GM21717 (cell line): ENCODE results near the gene TANC1.
A peak's percentile ranks its signal among the peaks of the same experiment; 100 is the strongest.

Experiments used
- ATAC-seq: cut with Tn5 transposase; IDR thresholded peaks from one replicate; pipeline ENCODE4 v1.9.1; 2021; ENCODE audit warnings: mild to moderate bottlenecking, moderate library complexity; ENCODE audit not compliant: unreplicated experiment

Gene TANC1

GRCh38 chr2:158968396-158969161, at the start of gene TANC1:
Gene TANC1, plus strand, starts transcription at chr2:158968640. Its CDS starts 97,271 bp downstream, at chr2:159065911.
- ATAC-seq: peak; percentile 95

DNA sequence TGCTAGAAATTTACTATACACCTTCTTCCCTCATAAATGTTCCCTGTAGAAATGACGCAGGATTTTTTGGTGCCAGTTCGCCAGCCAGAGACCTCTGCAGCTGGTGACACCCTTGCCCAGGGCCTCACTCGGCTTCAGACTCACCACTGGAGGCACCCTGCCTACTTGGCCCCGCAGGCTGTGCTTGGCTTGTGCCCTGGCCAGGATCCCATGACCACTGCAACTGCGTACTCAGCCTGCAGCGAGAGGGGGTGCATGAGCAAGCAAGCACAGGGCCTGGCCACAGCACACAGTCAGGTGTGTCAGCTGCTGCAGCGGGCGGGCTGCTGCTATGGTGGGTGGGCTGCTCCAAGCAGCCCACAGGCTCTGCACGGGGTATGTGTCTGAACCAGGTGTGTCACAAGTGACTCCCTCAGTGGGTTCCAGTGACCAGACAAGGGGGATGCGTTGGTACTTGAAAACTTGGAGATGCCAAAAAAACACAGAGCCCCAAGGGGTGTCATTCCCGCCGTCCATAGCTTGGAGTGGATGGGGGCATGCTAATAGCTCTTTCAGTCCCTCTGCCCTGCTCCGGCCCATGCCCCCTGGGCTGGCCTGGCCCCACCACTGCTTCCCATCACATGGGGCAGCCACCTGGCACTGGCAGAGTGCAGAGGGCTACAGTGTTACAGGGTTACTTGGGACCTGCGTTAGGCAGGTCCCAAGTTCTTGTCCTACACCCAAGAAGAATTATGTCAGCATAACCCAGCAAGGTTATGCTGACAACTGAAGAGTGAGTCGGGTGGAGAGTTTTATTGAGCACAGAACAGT, 46.6 kb upstream of the TANC1 start:
- ATAC-seq: no peak

DNA sequence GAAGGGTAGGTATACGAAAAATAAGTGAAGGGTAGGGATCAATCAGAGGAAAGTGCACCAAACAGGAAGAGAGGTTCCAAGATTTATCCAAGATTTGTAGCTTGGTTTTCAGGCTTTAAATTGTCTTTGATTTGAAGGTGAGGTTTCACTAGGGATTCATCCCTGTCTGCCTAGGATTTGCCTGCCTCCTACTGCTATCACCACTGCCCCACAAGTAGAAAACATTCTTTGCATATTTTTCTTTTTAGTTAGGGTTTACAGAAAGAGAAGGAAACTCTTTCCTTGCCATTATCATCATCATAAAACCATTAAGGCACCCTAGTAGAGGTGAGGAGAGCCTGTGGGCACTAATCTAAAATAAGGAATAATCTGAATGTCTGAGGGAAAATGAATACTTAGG, 45.8 kb upstream of the TANC1 start:
- no peak for ATAC-seq

DNA sequence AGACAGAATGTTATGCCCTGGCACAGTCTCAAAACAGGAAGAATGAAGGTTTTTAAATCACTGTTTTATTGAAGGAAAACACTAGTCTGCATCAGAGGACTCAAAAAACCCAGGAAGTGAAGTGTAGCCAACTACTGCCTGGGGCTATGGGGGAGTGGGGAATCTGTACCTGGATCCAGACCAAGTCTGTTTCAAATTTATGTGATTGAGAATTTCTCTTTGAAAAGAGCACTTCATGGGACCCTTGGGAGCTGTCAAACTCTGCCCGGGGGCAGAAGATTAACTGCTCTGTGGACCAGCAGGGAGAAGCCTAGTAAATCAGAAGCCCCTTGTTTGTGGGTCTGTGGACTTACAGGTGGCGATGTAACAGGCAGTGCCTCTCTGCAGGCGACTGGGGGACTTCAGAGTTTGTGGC, 45.3 kb upstream of the TANC1 start:
- ATAC-seq: no peak

- no peak for ATAC-seq
Measured at GRCh38 chr2:158923641-158924040, 44.8 kb upstream of the TANC1 start.

DNA sequence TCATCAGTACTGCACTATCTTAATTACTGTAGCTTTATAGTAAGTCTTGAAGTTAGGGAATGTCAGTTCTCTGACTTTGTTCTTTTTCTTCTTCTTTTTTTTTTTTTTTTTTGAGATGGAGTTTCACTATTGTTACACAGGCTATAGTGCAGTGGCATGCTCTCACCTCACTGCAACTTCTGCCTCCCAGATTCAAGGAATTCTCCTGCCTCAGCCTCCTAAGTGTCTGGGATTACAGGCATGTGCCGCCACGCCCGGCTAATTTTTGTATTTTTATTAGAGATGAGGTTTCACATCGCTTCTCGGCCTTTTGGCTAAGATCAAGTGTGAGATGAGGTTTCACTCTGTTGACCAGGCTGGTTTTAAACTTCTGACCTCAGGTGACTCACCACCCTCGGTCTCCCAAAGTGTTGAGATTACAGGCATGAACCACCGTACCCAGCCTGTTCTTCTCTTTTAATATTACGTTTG, 41.9 kb upstream of the TANC1 start:
- ATAC-seq: no peak

- no peak for ATAC-seq
Measured at GRCh38 chr2:158928515-158928914, 39.9 kb upstream of the TANC1 start.

DNA sequence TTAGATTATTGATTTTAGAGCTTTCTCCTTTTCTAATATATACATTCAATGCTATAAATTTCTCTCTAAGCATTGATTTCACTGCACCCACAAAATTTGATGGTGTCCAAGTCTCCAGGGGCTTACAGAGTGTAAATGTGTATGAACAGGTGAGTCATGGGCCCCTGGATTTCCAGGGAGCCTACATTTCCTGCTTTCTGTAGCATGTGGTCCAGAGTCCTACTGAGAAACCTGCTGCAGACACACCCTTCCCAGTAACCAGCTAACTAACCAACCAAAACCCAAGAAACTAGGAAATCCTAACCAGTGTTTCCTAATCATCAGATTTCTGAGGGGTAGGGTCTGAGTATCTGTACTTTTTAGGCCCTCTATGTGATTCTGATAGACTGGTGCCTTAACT, 39.5 kb upstream of the TANC1 start:
- ATAC-seq: no peak

DNA sequence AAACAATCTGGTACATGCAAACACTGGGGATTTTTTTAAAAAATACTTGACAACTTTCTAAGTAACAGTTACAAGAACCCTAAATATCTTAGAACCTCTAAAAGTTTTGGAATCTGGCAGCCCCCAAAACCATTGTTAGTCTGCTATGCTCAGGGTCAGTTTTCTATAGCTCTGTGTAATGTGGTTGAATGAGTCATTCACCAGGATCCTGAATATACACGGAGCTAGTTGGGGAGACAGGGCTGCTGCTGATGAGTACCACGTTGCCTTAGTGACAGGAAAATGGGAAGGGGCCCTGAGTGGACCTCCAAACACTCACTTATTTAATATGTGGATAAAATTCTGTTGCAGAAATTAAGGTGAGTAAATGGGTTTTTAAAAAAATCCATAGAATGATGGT, 36.9 kb upstream of the TANC1 start:
- no peak for ATAC-seq

DNA sequence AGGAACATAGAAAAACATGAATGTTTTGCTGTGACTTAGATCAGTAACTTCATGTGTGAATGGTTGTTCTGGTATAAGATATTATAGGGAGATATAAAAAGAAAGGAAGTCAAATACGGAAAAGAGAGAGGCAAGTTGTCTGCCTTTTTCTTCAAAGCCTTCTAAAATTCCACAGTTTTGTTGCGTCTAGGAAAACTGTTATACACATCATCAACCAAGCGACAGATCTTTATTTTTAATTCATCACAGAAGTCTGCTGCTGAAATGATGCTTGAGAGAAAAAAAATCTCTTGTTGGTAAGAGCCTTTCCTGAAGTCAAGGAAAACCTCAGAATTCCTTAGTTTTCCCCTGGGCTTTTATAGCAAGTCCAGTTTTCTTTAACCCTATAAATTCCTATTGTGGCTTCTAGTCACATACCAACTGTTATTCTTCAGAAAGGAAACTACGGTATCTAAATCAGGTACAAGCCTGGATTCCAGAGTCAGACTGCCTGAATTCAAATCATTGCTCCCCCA, 36.3 kb upstream of the TANC1 start:
- ATAC-seq: no peak

- no peak for ATAC-seq
Measured at GRCh38 chr2:158934170-158934569, 34.3 kb upstream of the TANC1 start.

GRCh38 chr2:158935617-158936016, 32.8 kb upstream of the TANC1 start:
- no peak for ATAC-seq

GRCh38 chr2:158936978-158937377, 31.5 kb upstream of the TANC1 start:
- ATAC-seq: no peak

DNA sequence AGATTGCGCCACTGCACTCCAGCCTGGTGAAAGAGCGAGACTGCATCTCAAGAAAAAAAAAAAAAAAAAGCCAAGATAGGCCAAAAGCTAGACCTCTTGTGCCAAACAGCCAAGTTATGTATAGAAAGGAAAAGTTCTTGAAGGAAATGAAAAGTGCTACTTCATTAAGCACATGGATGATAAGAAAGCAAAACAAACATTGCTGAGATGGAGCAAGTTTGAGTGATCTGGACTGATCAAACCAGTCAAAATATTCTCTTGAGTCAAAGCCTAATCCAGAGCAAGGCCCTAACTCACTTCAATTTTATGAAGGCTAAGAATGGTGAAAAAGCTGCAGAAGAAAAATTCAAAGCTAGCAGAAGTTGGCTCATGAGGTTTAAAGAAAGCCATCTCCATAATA, 28.1 kb upstream of the TANC1 start:
- ATAC-seq: no peak

DNA sequence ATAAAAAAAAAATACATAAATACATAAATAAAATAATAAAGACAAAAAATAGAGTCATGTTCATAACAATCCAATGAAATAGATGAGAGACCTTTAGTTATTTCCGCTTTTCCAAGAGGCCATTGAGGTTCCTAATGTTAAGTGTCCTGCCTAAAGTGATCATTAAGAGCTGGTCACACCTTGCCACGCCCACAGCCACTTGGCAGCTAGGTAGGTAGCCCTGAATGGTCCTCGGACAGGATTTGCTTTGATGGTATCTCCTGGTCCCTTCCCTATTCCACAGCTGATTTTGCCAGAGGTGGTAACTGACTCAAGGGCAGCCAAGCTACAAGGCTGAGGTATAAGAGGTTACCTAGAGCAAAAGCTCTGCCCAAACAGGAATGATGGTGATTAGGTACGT, 24.5 kb upstream of the TANC1 start:
- no peak for ATAC-seq

GRCh38 chr2:158948964-158949699, 19.3 kb upstream of the TANC1 start:
- no peak for ATAC-seq

- no peak for ATAC-seq
Measured at GRCh38 chr2:158953454-158953853, 15.0 kb upstream of the TANC1 start.

DNA sequence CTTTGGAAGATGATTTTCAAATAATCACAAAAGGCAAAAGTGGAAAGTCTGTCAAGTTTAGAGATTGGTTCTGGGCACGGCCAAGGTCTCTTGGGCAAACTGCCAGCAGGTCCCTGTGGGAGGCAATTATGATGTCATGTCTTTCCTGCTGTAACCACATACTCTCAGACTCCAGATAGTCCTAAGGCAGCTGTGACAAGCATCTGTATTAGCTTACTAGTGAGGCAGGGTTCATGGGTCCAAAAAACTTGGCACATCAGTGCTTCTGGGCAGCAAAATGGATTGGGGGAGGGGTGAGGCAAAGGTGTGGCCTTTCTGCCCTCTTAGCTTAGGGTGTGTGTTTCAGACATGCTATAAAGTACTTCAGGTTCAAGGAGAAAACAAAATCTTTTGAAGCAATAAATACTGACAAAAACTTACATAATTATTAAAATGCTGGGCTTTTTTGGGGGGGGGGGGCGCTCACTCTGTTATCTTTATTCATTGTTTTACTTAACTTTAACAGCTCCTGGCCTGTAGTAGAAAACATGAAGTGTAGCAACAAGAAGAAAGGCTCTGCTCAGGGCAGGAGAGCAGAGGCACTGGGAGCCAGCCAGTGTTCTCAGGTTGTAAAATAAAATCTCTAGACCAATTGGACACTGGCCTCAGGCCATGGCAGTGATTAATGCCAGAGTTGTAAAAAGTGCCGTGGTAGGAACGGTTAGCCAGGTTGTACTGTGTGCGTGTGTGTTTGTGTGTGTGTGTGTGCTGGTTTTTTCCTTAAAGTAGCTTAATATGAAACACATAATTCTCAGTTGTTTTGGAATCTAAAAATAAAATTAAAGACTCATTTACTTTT, 14.3 kb upstream of the TANC1 start:
- peak; percentile 77 for ATAC-seq

DNA sequence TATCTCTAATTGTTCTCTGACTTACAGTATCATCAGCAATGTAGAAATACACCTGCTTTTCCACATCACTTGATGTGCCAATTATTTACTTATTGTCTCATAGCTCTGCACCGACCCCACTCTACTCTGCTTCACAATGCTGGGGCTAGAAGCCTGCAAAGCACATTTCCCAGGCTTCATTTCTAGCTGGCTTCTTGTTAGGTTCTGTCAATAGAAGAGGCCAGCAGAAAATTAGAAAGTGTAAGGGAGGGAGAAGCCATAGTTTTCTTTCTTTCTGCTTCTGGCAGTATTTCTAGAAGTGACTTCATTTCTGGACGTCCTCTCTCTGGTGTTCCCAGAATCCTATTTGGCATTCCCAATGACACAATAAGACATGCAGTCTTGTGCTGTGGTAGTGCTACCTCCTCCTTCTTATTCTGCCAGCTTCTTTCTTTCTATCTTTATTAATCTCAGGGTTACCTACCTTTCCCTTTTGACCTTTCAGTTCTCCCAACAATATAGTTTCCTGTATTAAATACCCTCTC, 12.5 kb upstream of the TANC1 start:
- ATAC-seq: no peak

- ATAC-seq: no peak
Measured at GRCh38 chr2:158958365-158958764, 10.1 kb upstream of the TANC1 start.
